ENCODE data around the gene HDAC9.

The HDAC9 gene

GRCh38 chr7:18656362-18656761 lies 160.8 kb downstream of the HDAC9 start:
- Histone ChIP-seq H3K4me3 (replicated peaks; ENCODE audit: low read depth, low read length) (no peak overlapping the region), H3K27me3 (replicated peaks; ENCODE audit: control insufficient read depth, insufficient read depth, low read length) (no peaks in the 10 kb centered on the region), H3K36me3 (ENCODE audit: control insufficient read depth, insufficient read depth, low read length) (no peaks in the 10 kb centered on the region; the same call in none of the 2 replicates)
- DNase-seq (ENCODE audit: extremely low read depth, insufficient read length), result no peak
- no peak for TF ChIP-seq CTCF (IDR thresholded peaks at IDR 0.05; ENCODE audit: insufficient read depth, low read length, poor library complexity, severe bottlenecking)

GRCh38 chr7:18659746-18660145 lies 164.2 kb downstream of the HDAC9 start:
- no peaks in the 10 kb centered on the region for H3K27me3 ChIP-seq (replicated peaks; ENCODE audit: control insufficient read depth, insufficient read depth, low read length)
- DNase-seq (ENCODE audit: extremely low read depth, insufficient read length), result no peak
- H3K36me3 ChIP-seq (ENCODE audit: control insufficient read depth, insufficient read depth, low read length), result no peaks in the 10 kb centered on the region; the same call in none of the 2 replicates
- H3K4me3 ChIP-seq (replicated peaks; ENCODE audit: low read depth, low read length), result no peak overlapping the region
- TF ChIP-seq CTCF (IDR thresholded peaks at IDR 0.05; ENCODE audit: insufficient read depth, low read length, poor library complexity, severe bottlenecking), result no peak

- no peak for DNase-seq (ENCODE audit: extremely low read depth, insufficient read length)
- TF ChIP-seq CTCF (IDR thresholded peaks at IDR 0.05; ENCODE audit: insufficient read depth, low read length, poor library complexity, severe bottlenecking), result no peak
- no peaks in the 10 kb centered on the region for H3K27me3 ChIP-seq (replicated peaks; ENCODE audit: control insufficient read depth, insufficient read depth, low read length)
- H3K4me3 ChIP-seq (replicated peaks; ENCODE audit: low read depth, low read length), result no peak overlapping the region
- H3K36me3 ChIP-seq (ENCODE audit: control insufficient read depth, insufficient read depth, low read length), result no peaks in the 10 kb centered on the region; the same call in 1 of the 2 replicates
Measured at GRCh38 chr7:18663321-18663720, 167.8 kb downstream of the HDAC9 start.

- H3K36me3 ChIP-seq (ENCODE audit: control insufficient read depth, insufficient read depth, low read length), result no peaks in the 10 kb centered on the region; the same call in 1 of the 2 replicates
- peak; percentile 99 for TF ChIP-seq CTCF (IDR thresholded peaks at IDR 0.05; ENCODE audit: insufficient read depth, low read length, poor library complexity, severe bottlenecking)
- no peaks in the 10 kb centered on the region for H3K27me3 ChIP-seq (replicated peaks; ENCODE audit: control insufficient read depth, insufficient read depth, low read length)
- DNase-seq (ENCODE audit: extremely low read depth, insufficient read length), result peak; percentile 25
- H3K4me3 ChIP-seq (replicated peaks; ENCODE audit: low read depth, low read length), result no peak overlapping the region
Measured at GRCh38 chr7:18666107-18666728, 170.7 kb downstream of the HDAC9 start.

DNA sequence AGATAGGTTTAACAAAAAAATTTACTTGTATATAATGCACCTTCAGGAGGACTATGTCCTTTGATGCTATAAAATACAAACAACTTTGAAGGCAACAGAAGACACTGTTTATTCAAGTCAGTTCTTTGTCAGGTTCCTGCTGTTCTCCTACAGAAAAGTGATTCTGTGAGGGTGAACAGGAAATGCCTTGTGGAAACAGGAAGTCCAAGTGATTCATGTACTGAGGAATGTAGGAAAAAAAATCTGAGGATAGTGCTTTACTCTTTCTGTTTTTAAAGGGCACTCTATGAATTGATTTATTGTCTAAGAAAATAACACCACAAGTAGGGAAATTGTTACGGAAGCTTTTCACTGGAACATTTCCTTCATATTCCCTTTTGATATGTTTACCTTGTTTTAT lies 171.9 kb downstream of the HDAC9 start:
- H3K36me3 ChIP-seq (ENCODE audit: control insufficient read depth, insufficient read depth, low read length), result no peaks in the 10 kb centered on the region; the same call in 1 of the 2 replicates
- H3K4me3 ChIP-seq (replicated peaks; ENCODE audit: low read depth, low read length), result no peak overlapping the region
- no peak for TF ChIP-seq CTCF (IDR thresholded peaks at IDR 0.05; ENCODE audit: insufficient read depth, low read length, poor library complexity, severe bottlenecking)
- H3K27me3 ChIP-seq (replicated peaks; ENCODE audit: control insufficient read depth, insufficient read depth, low read length), result no peaks in the 10 kb centered on the region
- no peak for DNase-seq (ENCODE audit: extremely low read depth, insufficient read length)

DNA sequence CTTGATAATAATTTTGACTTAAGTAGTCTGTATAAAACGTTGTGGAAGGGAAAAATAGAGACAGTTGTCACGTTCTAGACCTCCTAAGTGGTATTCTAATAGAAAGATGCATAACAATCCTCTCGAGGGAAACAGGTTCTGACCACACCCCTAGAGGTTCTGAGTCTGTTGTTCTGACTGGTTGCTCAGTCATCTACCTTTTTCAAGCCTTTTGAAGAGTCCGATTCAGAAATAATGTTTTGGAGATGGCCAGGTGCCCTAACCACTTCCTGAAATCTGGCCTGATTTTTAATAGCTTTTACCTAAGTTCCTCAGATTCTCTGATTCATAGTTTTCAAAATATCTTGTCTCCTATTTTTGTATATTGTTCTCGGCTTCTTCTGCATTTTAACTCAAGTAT lies 175.6 kb downstream of the HDAC9 start:
- Histone ChIP-seq H3K27me3 (replicated peaks; ENCODE audit: control insufficient read depth, insufficient read depth, low read length) (no peaks in the 10 kb centered on the region), H3K4me3 (replicated peaks; ENCODE audit: low read depth, low read length) (no peak overlapping the region), H3K36me3 (ENCODE audit: control insufficient read depth, insufficient read depth, low read length) (no peaks in the 10 kb centered on the region; the same call in 1 of the 2 replicates)
- DNase-seq (ENCODE audit: extremely low read depth, insufficient read length), result no peak
- no peak for TF ChIP-seq CTCF (IDR thresholded peaks at IDR 0.05; ENCODE audit: insufficient read depth, low read length, poor library complexity, severe bottlenecking)
